Osteocyte (in vitro differentiated cells): ENCODE results near the gene SRSF2. TPM values are rescaled to one million over a fixed set of nuclear protein-coding genes. Genes with fewer than 3 reads are reported as not detected.
A peak's percentile ranks its signal among the peaks of the same experiment; 100 is the strongest.

Experiments
- DNase-seq: peaks from one replicate; pipeline ENCODE4 v3.0.0; 2021; ENCODE audit warnings: mixed read lengths; ENCODE audit not compliant: unreplicated experiment; ENCODE audit errors: extremely low spot score
- H3K27ac Mint-ChIP-seq: one replicate; pipeline ENCODE4 v1.8.0; 2021; ENCODE audit warnings: mild to moderate bottlenecking, mixed read lengths; ENCODE audit not compliant: unreplicated experiment
- H3K27me3 Mint-ChIP-seq: one replicate; pipeline ENCODE4 v1.8.0; 2021; ENCODE audit warnings: mixed read lengths; ENCODE audit not compliant: unreplicated experiment
- H3K36me3 Mint-ChIP-seq: one replicate; pipeline ENCODE4 v1.8.0; 2021; ENCODE audit warnings: mixed read lengths; ENCODE audit not compliant: unreplicated experiment
- H3K4me1 Mint-ChIP-seq: one replicate; pipeline ENCODE4 v1.8.0; 2021; ENCODE audit warnings: mixed read lengths; ENCODE audit not compliant: unreplicated experiment
- H3K4me3 Mint-ChIP-seq: one replicate; pipeline ENCODE4 v1.8.0; 2021; ENCODE audit warnings: mild to moderate bottlenecking, moderate library complexity, mixed read lengths; ENCODE audit not compliant: unreplicated experiment
- H3K9me3 Mint-ChIP-seq: one replicate; pipeline ENCODE4 v1.8.0; 2021; ENCODE audit warnings: mixed read lengths; ENCODE audit not compliant: unreplicated experiment
- CTCF ChIP-seq: fragments of 200-600 bp; sonication (generic); IDR thresholded peaks from 2 replicates; pipeline ENCODE4 v1.5.0; 2021; ENCODE audit warnings: antibody characterized with exemption, mild to moderate bottlenecking, moderate library complexity
- total RNA-seq: library from RNA; stranded (reverse); gene quantifications from 2 replicates; pipeline ENCODE4 v1.2.1, GENCODE V29; 2021

Gene SRSF2
- total RNA-seq, 1 donor from 2014 or later, result 137 TPM

GRCh38 chr17:76690596-76691280, 46.4 kb downstream of the SRSF2 start:
- H3K27me3 Mint-ChIP-seq, result no peaks in the 10 kb centered on the region
- peaks cover 74% of the 10 kb centered on the region for H3K4me1 Mint-ChIP-seq
- no peak for TF ChIP-seq CTCF
- no peak overlapping the region for H3K27ac Mint-ChIP-seq
- peaks cover 8% of the 10 kb centered on the region for H3K36me3 Mint-ChIP-seq
- no peak overlapping the region for H3K4me3 Mint-ChIP-seq
- DNase-seq, result no peak
- H3K9me3 Mint-ChIP-seq, result no peaks in the 10 kb centered on the region

GRCh38 chr17:76689859-76690258, 47.3 kb downstream of the SRSF2 start:
- no peak overlapping the region for H3K4me3 Mint-ChIP-seq
- H3K27me3 Mint-ChIP-seq, result no peaks in the 10 kb centered on the region
- no peak for TF ChIP-seq CTCF
- peaks cover 5% of the 10 kb centered on the region for H3K36me3 Mint-ChIP-seq
- peaks cover 71% of the 10 kb centered on the region for H3K4me1 Mint-ChIP-seq
- H3K9me3 Mint-ChIP-seq, result no peaks in the 10 kb centered on the region
- no peak for DNase-seq
- H3K27ac Mint-ChIP-seq, result peak overlapping the region; percentile 95

- H3K36me3 Mint-ChIP-seq, result peaks cover 12% of the 10 kb centered on the region
- no peaks in the 10 kb centered on the region for H3K9me3 Mint-ChIP-seq
- TF ChIP-seq CTCF, result no peak
- peak overlapping the region; percentile 24 for H3K4me3 Mint-ChIP-seq
- no peaks in the 10 kb centered on the region for H3K27me3 Mint-ChIP-seq
- H3K27ac Mint-ChIP-seq, result peak overlapping the region; percentile 95
- H3K4me1 Mint-ChIP-seq, result peaks cover 75% of the 10 kb centered on the region
- DNase-seq, result no peak
These were observed 48.9 kb downstream of the SRSF2 start for GRCh38 chr17:76688165-76688622.

GRCh38 chr17:76687298-76688164, 49.6 kb downstream of the SRSF2 start:
- no peak for DNase-seq

More at GRCh38 chr17:76687298-76688164, 49.6 kb downstream of the SRSF2 start:
- H3K36me3 Mint-ChIP-seq, result peaks cover 12% of the 10 kb centered on the region
- H3K27ac Mint-ChIP-seq, result peak overlapping the region; percentile 95
- no peak for TF ChIP-seq CTCF
- H3K4me3 Mint-ChIP-seq, result peak overlapping the region; percentile 26
- H3K27me3 Mint-ChIP-seq, result no peaks in the 10 kb centered on the region
- H3K9me3 Mint-ChIP-seq, result no peaks in the 10 kb centered on the region
- peaks cover 75% of the 10 kb centered on the region for H3K4me1 Mint-ChIP-seq
